ENCODE data around the gene LUC7L. TPM values are rescaled to one million over a fixed set of nuclear protein-coding genes. Genes with fewer than 3 reads are reported as not detected.

The LUC7L gene
- total and polyA plus RNA-seq, 9 donors, result 56.6 to 112 (median 73.5) TPM

DNA sequence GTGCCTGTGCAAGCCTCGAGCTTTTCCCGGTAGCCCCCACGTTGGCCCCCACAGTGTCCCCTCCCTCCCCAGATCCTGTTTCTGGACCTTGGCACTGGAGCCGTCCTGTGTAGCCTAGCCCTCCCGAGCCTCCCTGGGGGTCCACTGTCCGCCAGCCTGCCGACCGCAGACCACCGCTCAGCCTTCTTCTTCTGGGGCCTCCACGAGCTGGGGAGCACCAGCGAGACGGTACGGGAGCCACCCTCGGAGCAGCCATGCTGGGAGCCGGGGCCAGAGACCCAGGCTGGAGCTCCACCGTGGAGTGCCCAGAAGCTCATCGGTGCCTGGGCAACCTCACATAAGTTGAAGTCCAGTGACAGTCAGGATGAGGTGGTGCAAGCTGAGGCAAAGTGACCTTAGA, 34.7 kb upstream of the LUC7L start:
- intact Hi-C loops (cut with DNase I), result no loop called here
- Histone ChIP-seq H3K36me3 (no peaks in the 10 kb centered on the region), H3K4me3 (no peak overlapping the region), H3K27me3 (no peaks in the 10 kb centered on the region), H3K4me1 (ENCODE audit: insufficient read depth) (peaks cover 8% of the 10 kb centered on the region), H3K9me3 (no peaks in the 10 kb centered on the region), H3K27ac (no peak overlapping the region)
- no peak for DNase-seq
- WGBS, 3 donors, result 88 to 94% (median 91%) methylated on average over 17 of the region's 17 CpGs
- TF ChIP-seq POLR2A (IDR thresholded peaks at IDR 0.05), result no peak
- TF ChIP-seq, protein P1, sequence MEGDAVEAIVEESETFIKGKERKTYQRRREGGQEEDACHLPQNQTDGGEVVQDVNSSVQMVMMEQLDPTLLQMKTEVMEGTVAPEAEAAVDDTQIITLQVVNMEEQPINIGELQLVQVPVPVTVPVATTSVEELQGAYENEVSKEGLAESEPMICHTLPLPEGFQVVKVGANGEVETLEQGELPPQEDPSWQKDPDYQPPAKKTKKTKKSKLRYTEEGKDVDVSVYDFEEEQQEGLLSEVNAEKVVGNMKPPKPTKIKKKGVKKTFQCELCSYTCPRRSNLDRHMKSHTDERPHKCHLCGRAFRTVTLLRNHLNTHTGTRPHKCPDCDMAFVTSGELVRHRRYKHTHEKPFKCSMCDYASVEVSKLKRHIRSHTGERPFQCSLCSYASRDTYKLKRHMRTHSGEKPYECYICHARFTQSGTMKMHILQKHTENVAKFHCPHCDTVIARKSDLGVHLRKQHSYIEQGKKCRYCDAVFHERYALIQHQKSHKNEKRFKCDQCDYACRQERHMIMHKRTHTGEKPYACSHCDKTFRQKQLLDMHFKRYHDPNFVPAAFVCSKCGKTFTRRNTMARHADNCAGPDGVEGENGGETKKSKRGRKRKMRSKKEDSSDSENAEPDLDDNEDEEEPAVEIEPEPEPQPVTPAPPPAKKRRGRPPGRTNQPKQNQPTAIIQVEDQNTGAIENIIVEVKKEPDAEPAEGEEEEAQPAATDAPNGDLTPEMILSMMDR (IDR thresholded peaks at IDR 0.05), result no peak
- no peak for TF ChIP-seq EP300 (IDR thresholded peaks at IDR 0.05)

DNA sequence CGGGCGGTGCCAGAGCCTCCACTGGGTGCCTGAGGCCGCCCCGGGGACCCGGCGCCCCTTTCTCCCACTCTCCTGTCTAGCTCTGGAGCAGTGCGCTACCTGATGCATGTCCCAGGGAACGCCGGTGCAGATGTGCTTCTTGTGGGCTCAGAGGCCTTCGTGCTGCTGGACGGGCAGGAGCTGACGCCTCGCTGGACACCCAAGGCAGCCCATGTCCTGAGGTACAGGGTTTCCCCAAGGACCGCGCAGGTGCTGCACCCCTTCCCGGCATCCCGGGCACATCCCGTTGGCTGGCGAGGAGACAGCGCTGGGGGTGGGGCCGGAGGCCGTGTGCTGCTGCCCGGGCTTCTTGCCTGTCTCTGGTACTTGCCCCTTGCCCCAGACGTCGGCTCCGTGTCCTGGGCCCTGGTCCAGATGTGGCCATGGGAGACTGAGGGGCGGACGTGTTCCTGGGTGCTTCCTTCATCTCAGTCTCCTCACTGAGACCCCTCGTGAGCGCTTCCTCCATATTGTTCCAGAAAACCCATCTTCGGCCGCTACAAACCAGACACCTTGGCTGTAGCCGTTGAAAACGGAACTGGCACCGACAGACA, 34.0 kb upstream of the LUC7L start:
- no peaks in the 10 kb centered on the region for H3K27me3 ChIP-seq
- H3K4me3 ChIP-seq, result no peak overlapping the region
- no peak overlapping the region for H3K27ac ChIP-seq
- no peak for DNase-seq
- 89 to 93% (median 92%) methylated on average over 33 to 35 of the region's 35 CpGs for WGBS, 3 donors
- TF ChIP-seq POLR2A (IDR thresholded peaks at IDR 0.05), result no peak
- TF ChIP-seq, protein P1 (IDR thresholded peaks at IDR 0.05), result no peak
- no peak for TF ChIP-seq EP300 (IDR thresholded peaks at IDR 0.05)
- H3K4me1 ChIP-seq (ENCODE audit: insufficient read depth), result peaks cover 8% of the 10 kb centered on the region
- intact Hi-C loops (cut with DNase I), result no loop called here
- H3K9me3 ChIP-seq, result no peaks in the 10 kb centered on the region
- H3K36me3 ChIP-seq, result no peaks in the 10 kb centered on the region

DNA sequence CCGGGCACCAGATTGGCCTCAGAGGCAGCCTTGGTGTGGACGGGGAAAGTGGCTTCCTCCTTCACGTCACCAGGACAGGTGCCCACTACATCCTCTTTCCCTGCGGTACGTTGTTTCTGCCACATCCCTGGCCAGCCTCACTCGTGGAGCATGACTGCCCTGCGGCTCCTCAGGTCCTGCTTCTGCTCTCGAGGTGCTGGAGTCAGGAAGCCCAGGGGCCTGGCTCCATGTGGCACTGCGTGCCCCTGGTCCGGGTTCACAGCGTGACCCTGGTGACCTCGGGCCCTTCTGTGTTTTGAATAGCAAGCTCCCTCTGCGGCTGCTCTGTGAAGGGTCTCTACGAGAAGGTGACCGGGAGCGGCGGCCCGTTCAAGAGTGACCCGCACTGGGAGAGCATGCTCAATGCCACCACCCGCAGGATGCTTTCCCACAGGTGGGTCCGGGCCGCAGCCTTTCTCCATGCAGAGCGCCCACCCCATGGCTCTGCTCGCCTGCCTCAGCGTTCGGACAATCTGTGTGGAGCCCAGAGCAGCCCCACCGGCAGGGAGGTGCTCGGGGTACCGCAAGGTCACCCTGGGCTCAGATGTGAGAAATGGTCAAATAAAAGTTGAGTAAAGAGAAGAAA, 33.0 kb upstream of the LUC7L start:
- WGBS, 3 donors, result 92 to 95% (median 93%) methylated on average over 29 of the region's 29 CpGs
- DNase-seq, result no peak
- intact Hi-C loops (cut with DNase I), result no loop called here
- H3K27me3 ChIP-seq, result no peaks in the 10 kb centered on the region
- H3K36me3 ChIP-seq, result no peaks in the 10 kb centered on the region
- peaks cover 8% of the 10 kb centered on the region for H3K4me1 ChIP-seq (ENCODE audit: insufficient read depth)
- TF ChIP-seq POLR2A (IDR thresholded peaks at IDR 0.05) (no peak), EP300 (IDR thresholded peaks at IDR 0.05) (no peak)
- TF ChIP-seq, protein P1 (IDR thresholded peaks at IDR 0.05), result no peak
- no peak overlapping the region for H3K27ac ChIP-seq
- H3K4me3 ChIP-seq, result no peak overlapping the region
- no peaks in the 10 kb centered on the region for H3K9me3 ChIP-seq

DNA sequence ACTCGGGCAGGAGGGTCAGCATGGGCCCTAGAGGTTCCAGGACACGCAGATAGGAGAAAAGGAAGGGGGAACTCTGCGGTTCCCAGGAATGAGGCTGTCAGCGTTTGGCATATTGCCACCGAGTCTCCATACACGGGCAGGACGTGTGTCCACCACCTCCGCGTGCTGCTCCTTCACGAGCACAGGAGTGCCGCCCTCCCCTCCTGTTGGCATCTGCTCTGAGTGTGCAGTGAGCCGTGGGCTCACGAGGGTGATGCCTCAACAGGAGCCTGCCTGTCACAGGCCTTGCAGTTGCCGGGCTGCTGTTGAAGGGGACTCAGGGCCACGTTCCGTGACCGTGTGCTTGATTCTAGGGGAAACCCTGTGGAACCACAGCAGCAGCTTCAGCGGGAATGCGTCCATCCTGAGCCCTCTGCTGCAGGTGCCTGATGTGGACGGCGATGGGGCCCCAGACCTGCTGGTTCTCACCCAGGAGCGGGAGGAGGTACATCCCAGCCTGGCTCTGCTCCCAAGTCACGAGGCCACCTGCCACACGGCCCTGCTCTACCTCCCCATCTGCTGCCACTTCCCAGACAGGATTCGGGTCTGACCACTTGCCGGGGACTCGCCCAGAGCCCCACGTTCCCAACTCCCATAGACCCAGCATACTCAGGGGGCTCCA, 31.9 kb upstream of the LUC7L start:
- Histone ChIP-seq H3K4me3 (no peak overlapping the region), H3K4me1 (ENCODE audit: insufficient read depth) (peaks cover 7% of the 10 kb centered on the region), H3K36me3 (no peaks in the 10 kb centered on the region), H3K27me3 (no peaks in the 10 kb centered on the region), H3K9me3 (no peaks in the 10 kb centered on the region), H3K27ac (no peak overlapping the region)
- 86 to 89% (median 86%) methylated on average over 27 to 28 of the region's 28 CpGs for WGBS, 3 donors
- intact Hi-C loops (cut with DNase I), result no loop called here
- TF ChIP-seq EP300 (IDR thresholded peaks at IDR 0.05) (no peak), POLR2A (IDR thresholded peaks at IDR 0.05) (no peak)
- TF ChIP-seq, protein P1 (IDR thresholded peaks at IDR 0.05), result no peak
- no peak for DNase-seq

All from ovary (tissue), 9 donors.